Gastrocnemius medialis (tissue), 4 donors: ENCODE results near the gene NCK2.

Experiments used
- CTCF ChIP-seq, 5 experiments: fragments of 450-650 bp in 3 of 5; fragments of 200-600 bp in 2 of 5; sonication (generic) in 2 of 5; IDR thresholded peaks in 4 of 5; conservative IDR thresholded peaks in 1 of 5; 1 replicate in 4 of 5; 2 replicates in 1 of 5; pipeline ENCODE4 v1.5.1; 2016 to 2019; ENCODE audit warnings: antibody characterized with exemption in 5 of 5, mild to moderate bottlenecking in 3 of 5, moderate library complexity in 3 of 5
- POLR2A ChIP-seq, 2 donors: fragments of 450-650 bp; IDR thresholded peaks; one replicate each; pipeline ENCODE4 v1.6.1; 2017; ENCODE audit warnings: antibody characterized with exemption in 2 of 2, mild to moderate bottlenecking in 2 of 2, moderate library complexity in 2 of 2

- TF ChIP-seq CTCF (IDR thresholded peaks at IDR 0.05 in 4 of 5, conservative IDR thresholded peaks at IDR 0.05 in 1 of 5) (no peak), POLR2A (IDR thresholded peaks at IDR 0.05) (no peak)
These were observed 166.0 kb downstream of the NCK2 start for GRCh38 chr2:105910497-105911238.
